Nephron (organoid): ENCODE measurements around the gene DOK5.
A peak's percentile ranks its signal among the peaks of the same experiment; 100 is the strongest.

ENCODE experiments used
- H3K27ac Mint-ChIP-seq, 3 experiments: 2 replicates each; pipeline ENCODE4 v1.8.0; 2020; ENCODE audit warnings: mixed read lengths in 3 of 3, mild to moderate bottlenecking in 2 of 3, moderate library complexity in 1 of 3
- H3K27me3 Mint-ChIP-seq: 2 replicates; pipeline ENCODE4 v1.8.0; 2021; ENCODE audit warnings: low read depth, mild to moderate bottlenecking, moderate library complexity, mixed read lengths
- H3K36me3 Mint-ChIP-seq: 2 replicates; pipeline ENCODE4 v1.8.0; 2020; ENCODE audit warnings: low read depth, mixed read lengths
- H3K4me1 Mint-ChIP-seq: 2 replicates; pipeline ENCODE4 v1.8.0; 2020; ENCODE audit warnings: mixed read lengths
- H3K4me3 Mint-ChIP-seq, 3 experiments: 2 replicates each; pipeline ENCODE4 v1.8.0; 2020; ENCODE audit warnings: mild to moderate bottlenecking in 3 of 3, mixed read lengths in 3 of 3, moderate library complexity in 2 of 3
- H3K9me3 Mint-ChIP-seq: 2 replicates; pipeline ENCODE4 v1.8.0; 2020; ENCODE audit warnings: mixed read lengths
- TF ChIP-seq, protein P1 (sequence below), 3 experiments: fragments of 200-600 bp; sonication (generic); IDR thresholded peaks; one replicate each; pipeline ENCODE4 v1.5.0; 2021; ENCODE audit warnings: antibody characterized with exemption in 3 of 3; ENCODE audit not compliant: unreplicated experiment in 3 of 3

The DOK5 gene

DNA sequence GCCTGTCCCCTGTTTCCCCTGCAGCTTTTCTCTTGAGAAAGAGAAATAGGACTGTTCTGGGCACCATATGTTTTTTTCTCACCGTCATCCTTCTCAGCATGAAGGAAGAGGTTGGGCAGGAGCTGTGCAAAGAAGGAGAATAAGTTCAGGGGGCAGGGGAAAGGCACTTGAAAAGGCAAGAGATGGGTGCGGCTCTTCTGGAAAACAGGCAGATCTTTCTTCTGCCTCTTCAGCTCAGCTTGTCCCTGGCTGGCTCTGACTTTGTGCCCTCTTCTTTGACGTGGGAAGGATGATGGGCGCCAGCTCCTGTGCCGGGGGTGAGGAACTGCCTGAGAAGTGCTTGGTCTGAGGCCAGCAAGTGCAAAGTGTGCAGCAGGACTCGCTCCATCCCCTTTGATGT lies 206.5 kb downstream of the DOK5 start:
- Mint-ChIP-seq H3K4me3 (no peak overlapping the region), H3K27ac (peak overlapping the region; percentile 47 to 84 (median 54)), H3K27me3 (peaks cover 4% of the 10 kb centered on the region), H3K4me1 (peaks cover 23% of the 10 kb centered on the region), H3K9me3 (no peaks in the 10 kb centered on the region), H3K36me3 (no peaks in the 10 kb centered on the region)
- TF ChIP-seq, protein P1, sequence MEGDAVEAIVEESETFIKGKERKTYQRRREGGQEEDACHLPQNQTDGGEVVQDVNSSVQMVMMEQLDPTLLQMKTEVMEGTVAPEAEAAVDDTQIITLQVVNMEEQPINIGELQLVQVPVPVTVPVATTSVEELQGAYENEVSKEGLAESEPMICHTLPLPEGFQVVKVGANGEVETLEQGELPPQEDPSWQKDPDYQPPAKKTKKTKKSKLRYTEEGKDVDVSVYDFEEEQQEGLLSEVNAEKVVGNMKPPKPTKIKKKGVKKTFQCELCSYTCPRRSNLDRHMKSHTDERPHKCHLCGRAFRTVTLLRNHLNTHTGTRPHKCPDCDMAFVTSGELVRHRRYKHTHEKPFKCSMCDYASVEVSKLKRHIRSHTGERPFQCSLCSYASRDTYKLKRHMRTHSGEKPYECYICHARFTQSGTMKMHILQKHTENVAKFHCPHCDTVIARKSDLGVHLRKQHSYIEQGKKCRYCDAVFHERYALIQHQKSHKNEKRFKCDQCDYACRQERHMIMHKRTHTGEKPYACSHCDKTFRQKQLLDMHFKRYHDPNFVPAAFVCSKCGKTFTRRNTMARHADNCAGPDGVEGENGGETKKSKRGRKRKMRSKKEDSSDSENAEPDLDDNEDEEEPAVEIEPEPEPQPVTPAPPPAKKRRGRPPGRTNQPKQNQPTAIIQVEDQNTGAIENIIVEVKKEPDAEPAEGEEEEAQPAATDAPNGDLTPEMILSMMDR (IDR thresholded peaks at IDR 0.05; ENCODE audit: unreplicated experiment in 3 of 3): no peak

DNA sequence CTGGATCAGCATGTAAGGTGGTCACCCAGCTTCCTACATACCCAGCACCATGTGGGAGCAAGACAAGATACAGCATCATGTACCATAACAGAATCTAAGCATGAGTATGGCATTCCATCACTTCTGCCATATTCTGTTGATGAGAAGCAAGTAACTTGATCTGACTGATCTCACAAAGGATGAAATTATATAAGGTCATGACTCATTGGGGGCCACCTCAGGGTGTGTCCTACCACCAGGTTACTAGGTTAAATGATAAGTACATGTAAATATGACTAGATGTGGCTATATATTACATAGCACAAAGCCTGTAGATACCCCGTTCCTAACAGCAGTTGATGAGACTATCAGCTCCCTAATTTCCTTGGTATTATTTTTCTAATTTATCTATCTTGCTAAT lies 213.1 kb downstream of the DOK5 start:
- Mint-ChIP-seq H3K4me1 (peaks cover 14% of the 10 kb centered on the region), H3K36me3 (no peaks in the 10 kb centered on the region), H3K4me3 (no peak overlapping the region), H3K27me3 (peaks cover 4% of the 10 kb centered on the region), H3K27ac (no peak overlapping the region), H3K9me3 (no peaks in the 10 kb centered on the region)
- TF ChIP-seq, protein P1 (IDR thresholded peaks at IDR 0.05; ENCODE audit: unreplicated experiment in 3 of 3): no peak

DNA sequence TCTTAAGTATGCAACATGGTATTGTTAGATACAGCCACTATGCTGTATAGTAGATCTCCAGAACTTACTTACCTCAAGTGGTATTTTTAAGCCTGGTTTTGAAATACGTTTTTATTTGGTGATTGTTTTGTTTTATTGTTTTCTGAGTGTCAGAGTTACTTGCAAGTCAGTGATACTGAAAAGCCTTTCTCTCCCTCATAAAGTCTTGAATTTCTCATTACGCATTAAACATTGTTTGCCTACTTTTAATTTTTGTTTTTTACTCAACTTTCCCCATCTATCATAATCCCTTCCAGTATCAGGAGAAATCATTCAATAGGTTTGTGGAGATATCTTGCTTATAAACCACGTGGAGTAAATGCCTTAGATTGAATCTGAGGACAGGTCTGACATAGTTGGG lies 214.9 kb downstream of the DOK5 start:
- Mint-ChIP-seq H3K9me3 (peaks cover 3% of the 10 kb centered on the region), H3K4me3 (no peak overlapping the region), H3K4me1 (peaks cover 9% of the 10 kb centered on the region), H3K27me3 (no peaks in the 10 kb centered on the region), H3K36me3 (no peaks in the 10 kb centered on the region), H3K27ac (no peak overlapping the region)
- TF ChIP-seq, protein P1 (IDR thresholded peaks at IDR 0.05; ENCODE audit: unreplicated experiment in 3 of 3): no peak

DNA sequence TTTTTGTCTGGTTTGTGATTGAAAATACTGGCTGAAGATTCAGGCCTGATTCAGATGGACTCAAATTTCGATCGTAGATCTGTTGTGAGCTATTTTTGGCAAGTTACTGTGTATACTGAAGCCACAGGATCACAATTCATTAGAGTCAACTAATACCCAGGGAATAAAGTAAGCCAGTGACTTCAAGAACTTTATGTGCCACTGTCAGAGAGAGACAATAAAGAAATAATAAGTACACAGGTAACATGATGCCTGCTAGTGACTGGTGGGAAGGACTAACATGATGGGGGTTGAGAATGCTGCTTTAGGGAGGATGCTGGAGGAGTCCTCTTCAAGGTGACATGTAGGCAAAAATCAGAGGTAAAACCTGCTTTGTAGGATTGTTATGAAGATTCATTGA lies 215.9 kb downstream of the DOK5 start:
- H3K9me3 Mint-ChIP-seq: peaks cover 3% of the 10 kb centered on the region
- no peak overlapping the region for H3K4me3 Mint-ChIP-seq
- TF ChIP-seq, protein P1 (IDR thresholded peaks at IDR 0.05; ENCODE audit: unreplicated experiment in 3 of 3): no peak
- peak overlapping the region; percentile 8 to 66 (median 37) for H3K27ac Mint-ChIP-seq
- no peaks in the 10 kb centered on the region for H3K36me3 Mint-ChIP-seq
- no peaks in the 10 kb centered on the region for H3K27me3 Mint-ChIP-seq
- H3K4me1 Mint-ChIP-seq: peaks cover 13% of the 10 kb centered on the region

DNA sequence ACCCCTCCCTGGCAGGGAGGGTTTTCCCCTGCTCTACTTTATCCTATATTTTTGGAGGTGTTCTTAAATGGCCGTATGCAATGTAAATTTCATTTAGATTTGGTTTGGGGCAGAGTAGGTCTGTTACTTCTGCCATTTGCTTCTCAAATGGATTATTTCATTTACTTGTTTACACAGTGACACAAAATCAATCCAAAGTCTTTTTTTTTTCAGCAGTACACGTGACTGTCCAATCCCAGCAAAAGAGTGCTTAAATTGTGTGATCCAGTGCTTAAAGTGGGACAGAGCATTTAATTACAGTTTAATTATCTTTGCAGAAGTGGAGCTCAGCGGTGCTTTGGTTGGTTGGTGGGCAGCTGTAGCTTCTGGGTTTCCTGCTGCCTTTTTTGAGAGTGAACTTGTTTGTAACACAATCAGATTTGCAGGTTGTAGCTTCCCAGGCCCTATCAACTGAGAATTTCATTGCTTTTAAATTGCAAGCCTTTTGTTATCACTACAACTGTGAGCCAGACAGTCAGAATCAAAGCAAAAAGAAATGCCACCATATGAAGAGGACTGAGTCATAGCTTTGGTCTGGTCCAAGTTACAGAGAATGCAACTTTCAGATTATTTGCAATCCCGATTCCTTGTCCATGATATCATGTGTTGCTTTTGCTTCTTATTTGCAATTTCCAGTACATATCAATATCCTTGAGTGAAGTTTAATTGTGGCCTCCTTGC lies 216.9 kb downstream of the DOK5 start:
- Mint-ChIP-seq H3K27me3 (no peaks in the 10 kb centered on the region), H3K4me3 (no peak overlapping the region), H3K9me3 (peaks cover 5% of the 10 kb centered on the region), H3K36me3 (no peaks in the 10 kb centered on the region), H3K4me1 (peaks cover 13% of the 10 kb centered on the region), H3K27ac (no peak overlapping the region)
- TF ChIP-seq, protein P1 (IDR thresholded peaks at IDR 0.05; ENCODE audit: unreplicated experiment in 3 of 3): no peak

DNA sequence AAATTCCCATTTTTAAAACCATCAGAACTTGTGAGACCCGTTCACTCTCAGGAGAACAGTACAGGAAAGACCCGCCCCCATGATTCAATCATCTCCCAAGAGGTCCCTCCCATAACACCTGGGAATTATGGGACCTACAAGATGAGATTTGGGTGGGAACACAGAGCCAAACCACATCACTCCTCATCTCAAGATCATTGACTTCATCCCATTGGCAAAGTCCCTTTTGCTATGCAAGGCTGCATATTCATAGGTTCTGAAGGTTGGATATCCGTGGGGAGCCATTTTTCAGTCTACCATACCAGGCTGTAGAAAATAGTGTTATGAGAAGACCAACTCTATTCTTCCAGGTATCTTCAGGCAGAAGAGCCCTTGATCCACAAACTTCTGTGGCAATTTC lies 219.1 kb downstream of the DOK5 start:
- Mint-ChIP-seq H3K27me3 (no peaks in the 10 kb centered on the region), H3K36me3 (no peaks in the 10 kb centered on the region), H3K9me3 (peaks cover 5% of the 10 kb centered on the region), H3K4me1 (peaks cover 13% of the 10 kb centered on the region), H3K27ac (no peak overlapping the region), H3K4me3 (no peak overlapping the region)
- TF ChIP-seq, protein P1 (IDR thresholded peaks at IDR 0.05; ENCODE audit: unreplicated experiment in 3 of 3): no peak
